SKM-1 treated with dmso at 0.1 percent for 144 hours (cell line): ENCODE data around the gene FAT1.
A peak's percentile ranks its signal among the peaks of the same experiment; 100 is the strongest.
"Not testable (repeated sequence)": the region's sequence is repeated elsewhere in the genome, so short reads cannot be mapped to it uniquely, and the experiment has no call there.

Source experiments
- DNase-seq: peaks from one replicate; lab custom pipeline; 2025; ENCODE audit not compliant: unreplicated experiment; lab: John Stamatoyannopoulos, UW

FAT1 gene

GRCh38 chr4:186723292-186724057, at the start of gene FAT1:
Gene FAT1 (minus strand): TSS chr4:186723856. CDS start chr4:186709827, 14,029 bp downstream.
- peak; percentile 54 for DNase-seq

- DNase-seq: no peak
Observed at GRCh38 chr4:186772936-186773487, 49.4 kb upstream of the FAT1 start.

GRCh38 chr4:186771624-186772023, 48.0 kb upstream of the FAT1 start:
- DNase-seq: no peak

GRCh38 chr4:186770481-186771175, 47.0 kb upstream of the FAT1 start:
- DNase-seq: no peak

GRCh38 chr4:186767794-186768193, 44.1 kb upstream of the FAT1 start:
- DNase-seq: no peak

- DNase-seq: no peak
Observed at GRCh38 chr4:186765673-186766546, 42.3 kb upstream of the FAT1 start.

GRCh38 chr4:186765138-186765537, 41.5 kb upstream of the FAT1 start:
- no peak for DNase-seq

- DNase-seq: no peak
Observed at GRCh38 chr4:186764457-186764856, 40.8 kb upstream of the FAT1 start.

- no peak for DNase-seq
Observed at GRCh38 chr4:186762865-186763264, 39.2 kb upstream of the FAT1 start.

- DNase-seq: no peak
Observed at GRCh38 chr4:186762361-186762760, 38.7 kb upstream of the FAT1 start.

GRCh38 chr4:186761956-186762355, 38.3 kb upstream of the FAT1 start:
- not testable (repeated sequence) for DNase-seq

- no peak for DNase-seq
Observed at GRCh38 chr4:186761393-186761792, 37.7 kb upstream of the FAT1 start.

- DNase-seq: no peak
Observed at GRCh38 chr4:186760576-186760975, 36.9 kb upstream of the FAT1 start.

- DNase-seq: no peak
Observed at GRCh38 chr4:186759990-186760389, 36.3 kb upstream of the FAT1 start.

GRCh38 chr4:186758929-186759682, 35.5 kb upstream of the FAT1 start:
- DNase-seq: no peak

GRCh38 chr4:186757696-186758355, 34.2 kb upstream of the FAT1 start:
- no peak for DNase-seq

GRCh38 chr4:186756550-186756949, 32.9 kb upstream of the FAT1 start:
- not testable (repeated sequence) for DNase-seq

GRCh38 chr4:186755550-186756519, 32.2 kb upstream of the FAT1 start:
- no peak for DNase-seq

GRCh38 chr4:186754976-186755375, 31.3 kb upstream of the FAT1 start:
- DNase-seq: no peak
